ENCODE data around the gene MARCHF4. TPM values are rescaled to one million over a fixed set of nuclear protein-coding genes. Genes with fewer than 3 reads are reported as not detected.

The MARCHF4 gene
- total and polyA plus RNA-seq, 2 donors (not counting 3 experiments of a cell fraction or from before 2014, with no cell fraction given): 11.7 to 21.5 TPM

DNA sequence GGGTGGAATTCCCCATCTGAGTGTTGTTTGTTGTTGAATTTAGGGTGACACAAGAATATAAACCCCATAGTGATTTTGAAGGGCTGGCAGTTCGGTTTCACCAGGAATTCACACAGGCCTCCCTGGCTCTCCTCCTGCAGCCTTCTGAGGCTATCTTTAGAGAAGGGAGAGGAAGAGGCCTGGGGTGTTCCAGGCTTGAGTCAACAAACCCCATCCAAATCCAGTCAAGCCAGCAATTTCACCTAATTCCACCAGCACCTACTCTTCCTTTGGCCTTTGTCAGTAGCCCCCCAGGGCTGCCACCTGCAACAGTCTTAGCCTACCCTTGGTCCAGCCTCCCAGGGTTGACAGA, 32.0 kb downstream of the MARCHF4 start:
- Histone ChIP-seq H3K36me3 (ENCODE audit: control insufficient read depth in 2 of 2, extremely low read depth in 1 of 2, insufficient read depth in 2 of 2, low read length in 2 of 2) (no peaks in the 10 kb centered on the region), H3K4me2 (ENCODE audit: insufficient read depth, low read length) (peak overlapping the region; percentile 23), H3K79me2 (ENCODE audit: control insufficient read depth, insufficient read depth, low read length) (no peaks in the 10 kb centered on the region), H3K9me1 (replicated peaks; ENCODE audit: control insufficient read depth, extremely low read depth, insufficient read depth, low read length) (no peaks in the 10 kb centered on the region), H4K20me1 (replicated peaks; ENCODE audit: control insufficient read depth, extremely low read depth, insufficient read depth, low read length) (no peaks in the 10 kb centered on the region), H2AFZ (ENCODE audit: low read depth, low read length) (peak overlapping the region; percentile 46), H3K27me3 (ENCODE audit: control insufficient read depth in 2 of 2, insufficient read depth in 2 of 2, low read length in 2 of 2) (no peaks in the 10 kb centered on the region), H3K9me3 (replicated peaks; ENCODE audit: control insufficient read depth, insufficient read depth, low read length) (no peaks in the 10 kb centered on the region), H3K27ac (ENCODE audit: insufficient read depth, low read depth, low read length) (no peak overlapping the region), H3K9ac (replicated peaks; ENCODE audit: extremely low read depth, insufficient read depth, low read length) (no peak overlapping the region), H3K4me3 (replicated peaks in 1 of 3; ENCODE audit: insufficient read depth in 1 of 3, low read depth in 1 of 3, low read length in 3 of 3) (no peak overlapping the region), H3K4me1 (ENCODE audit: control insufficient read depth, extremely low read depth, insufficient read depth, low read length) (peaks cover 11% of the 10 kb centered on the region)
- ChIA-PET CTCF (interaction anchor here (0.8 to 1.5 kb wide), 9 partner anchors 9 to 117 kb away, joined by 3 to 5 read pairs (median 4); no protein-coding TSS in a partner anchor), POLR2A (interaction anchor here (1.1 kb wide), 1 partner anchor 32 kb away, joined by 3 read pairs; the partner anchor contains the start of gene MARCHF4)
- no TSS peak for BruUV-seq (replicated peaks)
- no peak for DNase-seq (ENCODE audit: low read depth, low spot score)
- TF ChIP-seq, protein P1, sequence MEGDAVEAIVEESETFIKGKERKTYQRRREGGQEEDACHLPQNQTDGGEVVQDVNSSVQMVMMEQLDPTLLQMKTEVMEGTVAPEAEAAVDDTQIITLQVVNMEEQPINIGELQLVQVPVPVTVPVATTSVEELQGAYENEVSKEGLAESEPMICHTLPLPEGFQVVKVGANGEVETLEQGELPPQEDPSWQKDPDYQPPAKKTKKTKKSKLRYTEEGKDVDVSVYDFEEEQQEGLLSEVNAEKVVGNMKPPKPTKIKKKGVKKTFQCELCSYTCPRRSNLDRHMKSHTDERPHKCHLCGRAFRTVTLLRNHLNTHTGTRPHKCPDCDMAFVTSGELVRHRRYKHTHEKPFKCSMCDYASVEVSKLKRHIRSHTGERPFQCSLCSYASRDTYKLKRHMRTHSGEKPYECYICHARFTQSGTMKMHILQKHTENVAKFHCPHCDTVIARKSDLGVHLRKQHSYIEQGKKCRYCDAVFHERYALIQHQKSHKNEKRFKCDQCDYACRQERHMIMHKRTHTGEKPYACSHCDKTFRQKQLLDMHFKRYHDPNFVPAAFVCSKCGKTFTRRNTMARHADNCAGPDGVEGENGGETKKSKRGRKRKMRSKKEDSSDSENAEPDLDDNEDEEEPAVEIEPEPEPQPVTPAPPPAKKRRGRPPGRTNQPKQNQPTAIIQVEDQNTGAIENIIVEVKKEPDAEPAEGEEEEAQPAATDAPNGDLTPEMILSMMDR (IDR thresholded peaks at IDR 0.05; ENCODE audit: extremely low read depth in 1 of 2, insufficient read depth in 1 of 2, low read depth in 1 of 2, low read length in 2 of 2): no peak
- dilution Hi-C loops (cut with MboI; ENCODE audit: extremely low pct_ligation_motif_present, low sequenced_read_pairs) (no loop called here), intact Hi-C loops (cut with micrococcal nuclease) (no loop called here)
- FAIRE-seq: no peak

DNA sequence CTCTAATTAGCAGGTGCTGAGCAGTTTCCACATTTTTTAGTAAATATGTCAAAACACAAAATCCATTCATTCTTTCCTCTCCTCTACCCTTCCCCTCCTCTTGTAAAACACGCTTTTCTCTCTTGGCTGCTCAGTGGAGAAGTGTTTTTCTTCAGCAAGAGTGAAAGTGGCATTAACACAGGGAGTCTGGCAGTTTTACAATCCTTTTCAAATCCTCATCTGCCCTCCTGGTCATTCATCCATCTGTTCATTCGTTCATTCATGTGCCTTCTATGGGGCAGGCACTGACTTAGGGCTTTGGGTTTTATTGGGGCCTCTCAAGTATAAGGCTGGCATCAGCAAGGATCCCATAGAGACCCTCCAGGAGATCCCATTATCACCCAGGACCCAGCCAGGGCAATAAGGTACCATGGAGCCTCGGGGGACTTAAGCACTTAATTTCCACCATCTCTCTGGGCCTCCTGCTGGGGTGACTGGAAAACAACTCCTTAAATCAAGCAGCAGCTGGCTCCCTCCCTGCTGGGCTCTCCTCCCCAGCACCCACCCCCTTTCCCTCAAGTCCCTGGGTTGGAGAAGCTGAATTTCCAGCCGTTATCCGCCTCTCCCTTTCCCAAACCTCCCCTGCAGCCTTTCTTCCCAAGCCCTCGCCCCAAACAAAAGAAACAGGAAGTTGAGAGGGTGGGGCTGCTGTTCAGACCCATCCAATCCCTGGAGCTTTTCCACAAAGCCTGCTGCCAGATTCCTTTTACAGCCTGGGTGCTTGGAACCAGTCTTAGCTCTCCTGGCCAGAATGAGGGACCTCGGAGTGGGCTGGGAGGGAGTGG, 32.6 kb downstream of the MARCHF4 start:
- no peaks in the 10 kb centered on the region for H3K79me2 ChIP-seq (ENCODE audit: control insufficient read depth, insufficient read depth, low read length)
- BruUV-seq (replicated peaks): no TSS peak
- no peak overlapping the region for H3K27ac ChIP-seq (ENCODE audit: insufficient read depth, low read depth, low read length)
- no peaks in the 10 kb centered on the region for H3K27me3 ChIP-seq (ENCODE audit: control insufficient read depth in 2 of 2, insufficient read depth in 2 of 2, low read length in 2 of 2)
- no peaks in the 10 kb centered on the region for H3K9me3 ChIP-seq (replicated peaks; ENCODE audit: control insufficient read depth, insufficient read depth, low read length)
- ChIA-PET CTCF (interaction anchor here (0.8 to 1.5 kb wide), 9 partner anchors 9 to 117 kb away, joined by 3 to 5 read pairs (median 4); no protein-coding TSS in a partner anchor), POLR2A (interaction anchor here (1.1 kb wide), 1 partner anchor 33 kb away, joined by 3 read pairs; the partner anchor contains the start of gene MARCHF4)
- intact Hi-C loops (cut with micrococcal nuclease) (no loop called here), dilution Hi-C loops (cut with MboI; ENCODE audit: extremely low pct_ligation_motif_present, low sequenced_read_pairs) (no loop called here)
- FAIRE-seq (peak; percentile 80), DNase-seq (ENCODE audit: low read depth, low spot score) (peak; percentile 57)
- H4K20me1 ChIP-seq (replicated peaks; ENCODE audit: control insufficient read depth, extremely low read depth, insufficient read depth, low read length): no peaks in the 10 kb centered on the region
- H3K9ac ChIP-seq (replicated peaks; ENCODE audit: extremely low read depth, insufficient read depth, low read length): no peak overlapping the region
- no peaks in the 10 kb centered on the region for H3K9me1 ChIP-seq (replicated peaks; ENCODE audit: control insufficient read depth, extremely low read depth, insufficient read depth, low read length)
- no peak overlapping the region for H3K4me3 ChIP-seq (replicated peaks in 1 of 3; ENCODE audit: insufficient read depth in 1 of 3, low read depth in 1 of 3, low read length in 3 of 3)
- H3K4me2 ChIP-seq (ENCODE audit: insufficient read depth, low read length): peak overlapping the region; percentile 23
- peak overlapping the region; percentile 46 for H2AFZ ChIP-seq (ENCODE audit: low read depth, low read length)
- H3K4me1 ChIP-seq (ENCODE audit: control insufficient read depth, extremely low read depth, insufficient read depth, low read length): peaks cover 11% of the 10 kb centered on the region
- TF ChIP-seq JUN (IDR thresholded peaks at IDR 0.05; ENCODE audit: borderline replicate concordance, insufficient read depth, insufficient read length, low read depth): no peak
- TF ChIP-seq MAX (IDR thresholded peaks at IDR 0.05; ENCODE audit: insufficient read depth, insufficient read length): no peak
- TF ChIP-seq, protein P1 (IDR thresholded peaks at IDR 0.05; ENCODE audit: extremely low read depth in 1 of 2, insufficient read depth in 1 of 2, low read depth in 1 of 2, low read length in 2 of 2): peak in 1 of 2 donors; percentile 19
- no peaks in the 10 kb centered on the region for H3K36me3 ChIP-seq (ENCODE audit: control insufficient read depth in 2 of 2, extremely low read depth in 1 of 2, insufficient read depth in 2 of 2, low read length in 2 of 2)

Data from endothelial cell of umbilical vein (primary cell).